CD8-positive, alpha-beta memory T cell (primary cell): ENCODE results near the gene LPCAT2. TPM values are rescaled to one million over a fixed set of nuclear protein-coding genes. Genes with fewer than 3 reads are reported as not detected.

Source experiments
- CTCF ChIA-PET: fragments of 350-600 bp; sonication (Branson Sonifier 250); formaldehyde crosslinking; loops from one replicate; lab custom pipeline; 2021; ENCODE audit warnings: antibody characterized with exemption; lab: Charles Lee
- POLR2A ChIA-PET: fragments of 350-600 bp; sonication (Branson Sonifier 250); formaldehyde crosslinking; loops from one replicate; lab custom pipeline; 2021; ENCODE audit warnings: antibody characterized with exemption; lab: Charles Lee
- DNase-seq, 5 donors: peaks; one replicate each; pipeline versions ENCODE4 v3.0.0 to v3.0.0-alpha.2; 2020 to 2022; ENCODE audit warnings: mixed read lengths in 1 of 5
- H3K27ac ChIP-seq: one replicate; pipeline ENCODE4 v1.7.0; 2013; ENCODE audit warnings: low read depth, mild to moderate bottlenecking, low read length, moderate library complexity
- H3K27me3 ChIP-seq: 2 replicates; pipeline ENCODE4 v1.7.0; 2013; ENCODE audit warnings: low read length, mild to moderate bottlenecking; ENCODE audit not compliant: insufficient read depth, poor library complexity, severe bottlenecking
- H3K36me3 ChIP-seq: 2 replicates; pipeline ENCODE4 v1.7.0; 2013; ENCODE audit warnings: mild to moderate bottlenecking, low read length, moderate library complexity; ENCODE audit not compliant: insufficient read depth
- H3K4me1 ChIP-seq: 2 replicates; pipeline ENCODE4 v1.7.0; 2013; ENCODE audit warnings: mild to moderate bottlenecking, low read length, moderate library complexity; ENCODE audit not compliant: insufficient read depth
- H3K4me3 ChIP-seq: 2 replicates; pipeline ENCODE4 v1.7.0; 2013; ENCODE audit warnings: mild to moderate bottlenecking, low read length
- H3K9me3 ChIP-seq: 2 replicates; pipeline ENCODE4 v1.7.0; 2013; ENCODE audit warnings: mild to moderate bottlenecking, low read length
- H3K27ac Mint-ChIP-seq, 8 donors: one replicate each; pipeline ENCODE4 v1.8.0; 2020 to 2021; ENCODE audit warnings: mixed read lengths in 8 of 8, mild to moderate bottlenecking in 6 of 8, inconsistent platforms in 3 of 8, moderate library complexity in 3 of 8
- H3K27me3 Mint-ChIP-seq, 2 donors: one replicate each; pipeline ENCODE4 v1.8.0; 2020 to 2021; ENCODE audit warnings: mixed read lengths in 2 of 2, mild to moderate bottlenecking in 1 of 2, moderate library complexity in 1 of 2
- H3K36me3 Mint-ChIP-seq, 3 donors: one replicate each; pipeline ENCODE4 v1.8.0; 2020 to 2021; ENCODE audit warnings: mixed read lengths in 3 of 3, inconsistent platforms in 1 of 3, mild to moderate bottlenecking in 1 of 3
- H3K4me1 Mint-ChIP-seq, 3 donors: one replicate each; pipeline ENCODE4 v1.8.0; 2020 to 2021; ENCODE audit warnings: mixed read lengths in 3 of 3, inconsistent platforms in 1 of 3, mild to moderate bottlenecking in 1 of 3
- H3K4me3 Mint-ChIP-seq, 7 donors: one replicate each; pipeline ENCODE4 v1.8.0; 2020 to 2021; ENCODE audit warnings: mixed read lengths in 7 of 7, mild to moderate bottlenecking in 6 of 7, moderate library complexity in 4 of 7, inconsistent platforms in 2 of 7
- H3K9me3 Mint-ChIP-seq, 5 donors: one replicate each; pipeline ENCODE4 v1.8.0; 2020 to 2022; ENCODE audit warnings: mixed read lengths in 5 of 5, mild to moderate bottlenecking in 3 of 5, moderate library complexity in 2 of 5, inconsistent platforms in 1 of 5
- polyA plus RNA-seq: library from polyadenylated mRNA; unstranded; fragments of 300-500 nt; fragmentation: Illumina TruSeq; gene quantifications from one replicate; pipeline ENCODE4 v1.2.3, GENCODE V29; 2021
- total RNA-seq, 2 experiments: library from RNA; stranded (reverse); gene quantifications; one replicate each; pipeline ENCODE4 v1.2.3, GENCODE V29; 2021

The LPCAT2 gene
- total and polyA plus RNA-seq, 3 experiments from 2014 or later: 0.29 to 1.2 (median 0.33) TPM

DNA sequence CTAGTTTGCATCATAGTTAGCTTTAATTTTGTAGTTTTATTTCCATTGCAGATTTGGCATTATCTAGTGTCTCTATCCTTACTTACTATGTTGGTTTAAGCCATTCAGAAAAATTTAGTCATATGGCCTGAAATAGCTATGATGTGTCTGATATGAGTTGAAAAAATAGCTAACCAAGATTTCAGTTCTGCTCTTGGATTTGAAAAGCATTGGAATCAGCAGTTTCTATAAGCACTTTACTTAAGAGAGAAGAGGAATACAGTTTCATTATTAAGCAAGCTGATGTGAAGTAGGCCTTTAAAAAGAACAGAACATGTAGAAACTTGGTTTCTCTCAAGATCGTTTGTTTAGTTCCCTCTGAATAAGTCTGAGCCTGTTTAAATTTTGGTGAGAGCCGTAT is 25.9 kb downstream of the LPCAT2 start:
- Mint-ChIP-seq H3K4me3 (no peak overlapping the region), H3K36me3 (no peaks in the 10 kb centered on the region), H3K9me3 (no peaks in the 10 kb centered on the region), H3K4me1 (no peaks in the 10 kb centered on the region), H3K27me3 (peaks cover 0 to 6% of the 10 kb centered on the region in 2 donors), H3K27ac (no peak overlapping the region)
- Histone ChIP-seq H3K27ac (no peak overlapping the region), H3K27me3 (no peaks in the 10 kb centered on the region), H3K9me3 (no peaks in the 10 kb centered on the region), H3K4me3 (no peak overlapping the region), H3K36me3 (no peaks in the 10 kb centered on the region), H3K4me1 (no peaks in the 10 kb centered on the region)
- ChIA-PET POLR2A (no interaction called here), CTCF (no interaction called here)
- DNase-seq: no peak

DNA sequence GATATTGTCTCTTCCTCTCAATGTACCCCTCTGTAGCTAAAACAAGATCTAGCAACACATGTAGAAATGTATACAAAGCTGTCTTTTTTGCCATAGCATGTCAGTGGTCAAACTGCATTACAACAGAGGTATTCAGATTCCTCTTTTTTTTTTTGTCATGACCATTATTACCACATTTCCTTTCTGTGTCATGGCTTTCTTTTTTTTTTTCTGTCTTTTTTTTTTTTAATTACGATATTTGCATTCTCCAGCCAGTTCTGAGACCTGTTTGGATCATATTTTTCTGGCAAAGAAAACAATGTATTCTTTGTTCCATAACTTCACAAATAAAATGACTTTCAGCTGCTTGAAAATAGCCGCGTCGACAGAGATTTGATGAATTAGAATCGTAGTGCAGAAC is 30.2 kb downstream of the LPCAT2 start:
- POLR2A ChIA-PET: no interaction called here
- H3K36me3 Mint-ChIP-seq: no peaks in the 10 kb centered on the region

DNA sequence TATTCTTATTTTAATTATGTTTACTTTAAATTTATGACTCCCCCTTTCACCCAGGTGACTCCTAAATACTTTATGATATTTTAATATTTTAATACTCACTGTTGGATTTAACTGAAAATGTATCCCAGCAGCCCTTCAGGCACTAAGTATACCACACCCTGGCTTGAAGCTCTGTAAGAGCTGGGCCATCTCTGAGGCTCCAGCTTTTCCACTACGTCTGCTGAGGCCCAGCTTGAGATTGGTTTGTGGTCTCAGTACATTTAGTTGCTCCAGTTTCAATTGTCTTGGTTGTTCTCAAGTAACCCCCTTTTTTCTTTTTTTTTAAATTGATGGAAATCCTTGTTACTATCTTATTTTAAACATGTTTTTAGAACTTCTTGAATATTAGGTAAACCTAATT is 30.6 kb downstream of the LPCAT2 start:
- no peak overlapping the region for H3K4me3 ChIP-seq
- no peaks in the 10 kb centered on the region for H3K9me3 Mint-ChIP-seq
- H3K4me1 Mint-ChIP-seq: no peaks in the 10 kb centered on the region
- no peaks in the 10 kb centered on the region for H3K36me3 Mint-ChIP-seq
- H3K4me3 Mint-ChIP-seq: no peak overlapping the region
- DNase-seq: no peak
- H3K9me3 ChIP-seq: no peaks in the 10 kb centered on the region
- no peaks in the 10 kb centered on the region for H3K27me3 ChIP-seq
- POLR2A ChIA-PET: no interaction called here
- no peak overlapping the region for H3K27ac Mint-ChIP-seq
- H3K36me3 ChIP-seq: no peaks in the 10 kb centered on the region
- H3K27ac ChIP-seq: no peak overlapping the region
- no peaks in the 10 kb centered on the region for H3K4me1 ChIP-seq
- CTCF ChIA-PET: no interaction called here
- peaks cover 0 to 3% of the 10 kb centered on the region in 2 donors for H3K27me3 Mint-ChIP-seq

More for the DNA sequence above, 30.2 kb downstream of the LPCAT2 start:
- Histone ChIP-seq H3K9me3 (no peaks in the 10 kb centered on the region), H3K36me3 (no peaks in the 10 kb centered on the region), H3K4me3 (no peak overlapping the region), H3K4me1 (no peaks in the 10 kb centered on the region), H3K27me3 (no peaks in the 10 kb centered on the region), H3K27ac (no peak overlapping the region)
- Mint-ChIP-seq H3K27ac (no peak overlapping the region), H3K4me3 (no peak overlapping the region), H3K27me3 (peaks cover 0 to 4% of the 10 kb centered on the region in 2 donors), H3K4me1 (no peaks in the 10 kb centered on the region), H3K9me3 (no peaks in the 10 kb centered on the region)
- DNase-seq: no peak
- CTCF ChIA-PET: no interaction called here

DNA sequence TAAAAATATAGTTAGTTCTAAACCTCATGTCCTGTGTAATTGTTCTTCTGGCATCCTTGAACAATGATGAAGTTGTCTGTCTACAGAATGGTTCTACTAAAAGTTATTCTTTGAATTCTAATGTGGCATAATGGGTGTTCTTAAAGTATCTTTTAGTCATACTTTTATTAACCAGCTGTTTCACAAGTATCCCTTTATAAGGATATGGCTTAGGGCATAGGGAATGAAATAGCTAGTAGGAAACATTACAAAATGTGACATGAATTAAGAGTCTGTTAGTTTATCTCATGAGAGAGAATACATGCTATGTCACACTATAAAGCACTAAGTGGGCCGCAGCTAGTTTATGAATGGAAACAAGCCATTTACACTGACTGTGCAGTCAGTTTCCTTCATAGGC is 31.3 kb downstream of the LPCAT2 start:
- peaks cover 0 to 2% of the 10 kb centered on the region in 2 donors for H3K27me3 Mint-ChIP-seq
- CTCF ChIA-PET: no interaction called here
- no peaks in the 10 kb centered on the region for H3K27me3 ChIP-seq
- POLR2A ChIA-PET: no interaction called here
- H3K4me1 Mint-ChIP-seq: no peaks in the 10 kb centered on the region
- no peaks in the 10 kb centered on the region for H3K36me3 Mint-ChIP-seq
- H3K4me3 ChIP-seq: no peak overlapping the region
- no peaks in the 10 kb centered on the region for H3K9me3 ChIP-seq
- H3K4me3 Mint-ChIP-seq: no peak overlapping the region
- no peak overlapping the region for H3K27ac Mint-ChIP-seq
- H3K9me3 Mint-ChIP-seq: no peaks in the 10 kb centered on the region
- no peaks in the 10 kb centered on the region for H3K36me3 ChIP-seq
- H3K27ac ChIP-seq: no peak overlapping the region
- no peaks in the 10 kb centered on the region for H3K4me1 ChIP-seq
- no peak for DNase-seq

DNA sequence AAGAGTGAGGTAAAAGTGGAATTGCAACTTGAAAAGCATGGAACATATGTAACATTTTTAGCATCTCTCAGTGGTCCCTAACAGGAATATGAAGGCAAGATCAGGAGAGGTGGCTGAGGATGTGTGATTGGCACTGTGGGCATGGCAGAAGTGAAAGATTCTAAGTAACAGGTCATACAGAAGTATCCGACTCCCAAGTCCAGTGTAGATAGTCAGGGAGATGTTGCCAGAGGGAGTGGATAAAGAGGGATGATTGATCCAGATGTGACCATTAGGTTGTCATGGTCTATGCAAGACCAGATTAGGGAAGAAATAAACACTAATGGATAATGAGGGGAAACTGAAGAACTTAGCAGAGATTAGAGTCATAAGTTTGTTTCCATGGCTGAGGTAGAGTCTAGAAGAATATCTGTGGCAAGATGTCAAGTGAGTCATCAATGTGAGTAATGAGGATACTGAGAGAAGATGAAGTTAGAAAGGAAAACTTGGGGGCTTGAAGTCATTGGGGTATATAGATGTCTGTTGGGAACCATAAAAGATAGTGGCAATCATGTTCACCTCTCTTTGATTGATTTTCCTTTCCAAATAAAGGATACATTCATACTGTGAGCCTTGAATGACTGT is 33.7 kb downstream of the LPCAT2 start:
- ChIA-PET POLR2A (no interaction called here), CTCF (no interaction called here)
- Mint-ChIP-seq H3K36me3 (no peaks in the 10 kb centered on the region), H3K27ac (no peak overlapping the region), H3K4me3 (no peak overlapping the region), H3K27me3 (peaks cover 0 to 4% of the 10 kb centered on the region in 2 donors), H3K4me1 (no peaks in the 10 kb centered on the region), H3K9me3 (no peaks in the 10 kb centered on the region)
- Histone ChIP-seq H3K36me3 (no peaks in the 10 kb centered on the region), H3K27me3 (no peaks in the 10 kb centered on the region), H3K4me1 (no peaks in the 10 kb centered on the region), H3K27ac (no peak overlapping the region), H3K9me3 (no peaks in the 10 kb centered on the region), H3K4me3 (no peak overlapping the region)
- DNase-seq: no peak

DNA sequence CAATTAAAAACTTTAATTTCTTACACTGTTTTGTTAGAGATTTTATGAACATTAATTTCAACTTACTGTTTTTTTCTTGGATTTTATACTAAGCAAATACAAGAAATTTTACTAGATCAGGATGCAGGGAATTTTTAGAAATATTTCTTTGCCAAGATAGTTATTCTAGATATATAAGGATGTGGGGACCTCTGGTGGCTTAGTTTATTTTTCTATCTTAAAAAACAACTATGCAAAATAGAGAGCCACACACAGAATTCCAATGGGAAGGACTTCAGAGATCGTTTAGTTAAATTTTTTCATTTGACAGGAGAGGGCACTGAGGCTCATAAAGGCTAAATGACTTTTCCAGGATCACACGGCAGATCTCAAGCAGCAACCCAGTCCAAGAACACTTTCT is 34.6 kb downstream of the LPCAT2 start:
- no peaks in the 10 kb centered on the region for H3K9me3 Mint-ChIP-seq
- Histone ChIP-seq H3K27me3 (no peaks in the 10 kb centered on the region), H3K4me1 (no peaks in the 10 kb centered on the region), H3K4me3 (no peak overlapping the region), H3K27ac (no peak overlapping the region), H3K36me3 (no peaks in the 10 kb centered on the region), H3K9me3 (no peaks in the 10 kb centered on the region)
- DNase-seq: no peak
- H3K27ac Mint-ChIP-seq: no peak overlapping the region
- peaks cover 0 to 4% of the 10 kb centered on the region in 2 donors for H3K27me3 Mint-ChIP-seq
- POLR2A ChIA-PET: no interaction called here
- CTCF ChIA-PET: no interaction called here
- H3K36me3 Mint-ChIP-seq: no peaks in the 10 kb centered on the region
- H3K4me3 Mint-ChIP-seq: no peak overlapping the region
- no peaks in the 10 kb centered on the region for H3K4me1 Mint-ChIP-seq

DNA sequence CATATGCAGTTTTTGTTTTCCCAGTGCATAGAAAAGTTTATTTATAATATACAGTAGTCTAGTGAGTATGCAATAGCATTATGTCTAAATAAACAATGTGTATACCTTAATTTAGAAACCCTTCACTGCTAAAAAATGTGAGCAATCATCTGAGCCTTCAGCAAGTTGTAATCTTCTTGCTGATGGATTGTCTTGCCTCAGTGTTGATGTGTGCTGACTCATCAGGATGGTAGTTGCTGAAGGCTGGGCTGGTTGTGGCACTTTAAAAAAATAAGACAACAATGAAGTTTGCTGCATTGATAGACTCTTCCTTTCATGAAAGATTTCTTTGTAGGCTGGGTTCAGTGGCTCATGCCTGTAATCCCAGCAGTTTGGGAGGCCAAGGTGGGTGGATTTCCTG is 43.7 kb downstream of the LPCAT2 start:
- Histone ChIP-seq H3K27me3 (no peaks in the 10 kb centered on the region), H3K27ac (no peak overlapping the region), H3K4me1 (no peaks in the 10 kb centered on the region), H3K9me3 (no peaks in the 10 kb centered on the region), H3K4me3 (no peak overlapping the region), H3K36me3 (no peaks in the 10 kb centered on the region)
- peaks cover 0 to 3% (median 0%) of the 10 kb centered on the region in 5 donors for H3K9me3 Mint-ChIP-seq
- no peak for DNase-seq
- no peaks in the 10 kb centered on the region for H3K4me1 Mint-ChIP-seq
- ChIA-PET CTCF (no interaction called here), POLR2A (no interaction called here)
- H3K27ac Mint-ChIP-seq: no peak overlapping the region
- no peak overlapping the region for H3K4me3 Mint-ChIP-seq
- no peaks in the 10 kb centered on the region for H3K36me3 Mint-ChIP-seq
- peaks cover 0 to 8% of the 10 kb centered on the region in 2 donors for H3K27me3 Mint-ChIP-seq

DNA sequence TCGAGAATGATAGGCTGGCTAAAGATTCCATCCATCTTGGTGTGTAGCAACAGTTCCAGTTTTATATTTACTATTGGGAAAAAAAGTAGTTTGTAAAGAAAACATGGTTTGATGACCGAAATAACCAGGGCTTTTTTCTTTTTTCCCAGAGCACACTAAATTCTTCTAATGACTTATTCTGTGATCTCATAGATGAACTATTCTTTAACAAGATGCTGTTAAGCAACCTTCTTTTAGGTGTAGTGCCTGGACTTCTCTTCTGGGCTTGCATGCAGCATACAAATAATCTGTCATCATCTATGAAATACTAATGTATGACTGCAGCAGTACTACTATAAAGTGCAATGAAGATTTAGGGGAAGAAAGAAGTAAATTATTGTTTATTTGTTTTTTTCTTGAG is 46.6 kb downstream of the LPCAT2 start:
- peaks cover 0 to 3% (median 0%) of the 10 kb centered on the region in 5 donors for H3K9me3 Mint-ChIP-seq
- ChIA-PET CTCF (no interaction called here), POLR2A (no interaction called here)
- Histone ChIP-seq H3K27me3 (no peaks in the 10 kb centered on the region), H3K36me3 (no peaks in the 10 kb centered on the region), H3K9me3 (no peaks in the 10 kb centered on the region), H3K4me1 (no peaks in the 10 kb centered on the region), H3K27ac (no peak overlapping the region), H3K4me3 (no peak overlapping the region)
- H3K27ac Mint-ChIP-seq: no peak overlapping the region
- H3K4me1 Mint-ChIP-seq: no peaks in the 10 kb centered on the region
- DNase-seq: no peak
- H3K4me3 Mint-ChIP-seq: no peak overlapping the region
- no peaks in the 10 kb centered on the region for H3K36me3 Mint-ChIP-seq
- peaks cover 0 to 9% of the 10 kb centered on the region in 2 donors for H3K27me3 Mint-ChIP-seq
